Natural killer cell (primary cell): ENCODE data around the gene TSPAN1. TPM values are rescaled to one million over a fixed set of nuclear protein-coding genes. Genes with fewer than 3 reads are reported as not detected.

Experiments
- ATAC-seq, 3 donors: fragments of 150-1000 bp in 2 of 3; fragments of 200-7000 bp in 1 of 3; cut with Tn5 transposase; 1 replicate in 1 of 3; 2 replicates in 2 of 3; pipeline ENCODE4 v1.10.0; 2021; ENCODE audit warnings: mild to moderate bottlenecking in 2 of 3, moderate library complexity in 2 of 3
- DNase-seq, 2 donors: peaks; one replicate each; pipeline versions ENCODE4 v3.0.0 to v3.0.0-alpha.2; 2013 to 2021; ENCODE audit warnings: mixed read lengths in 1 of 2
- H3K27ac ChIP-seq: one replicate; pipeline ENCODE4 v1.5.1; 2013; ENCODE audit warnings: mild to moderate bottlenecking, low read length
- H3K27me3 ChIP-seq: one replicate; pipeline ENCODE4 v1.6.1; 2013; ENCODE audit warnings: low read length; ENCODE audit not compliant: control insufficient read depth, insufficient read depth
- H3K36me3 ChIP-seq: one replicate; pipeline ENCODE4 v1.6.1; 2013; ENCODE audit warnings: low read length; ENCODE audit not compliant: control insufficient read depth, insufficient read depth
- H3K4me1 ChIP-seq: one replicate; pipeline ENCODE4 v1.6.1; 2013; ENCODE audit warnings: low read length; ENCODE audit not compliant: control insufficient read depth, insufficient read depth
- H3K4me3 ChIP-seq: one replicate; pipeline ENCODE4 v1.5.1; 2013; ENCODE audit warnings: low read length
- H3K9me3 ChIP-seq: one replicate; pipeline ENCODE4 v1.6.1; 2013; ENCODE audit warnings: low read length; ENCODE audit not compliant: control insufficient read depth, insufficient read depth
- H3K27ac Mint-ChIP-seq, 2 donors: one replicate each; pipeline ENCODE4 v1.8.0; 2022; ENCODE audit warnings: mild to moderate bottlenecking in 2 of 2, mixed read lengths in 2 of 2, moderate library complexity in 1 of 2
- H3K27me3 Mint-ChIP-seq, 2 donors: one replicate each; pipeline ENCODE4 v1.8.0; 2022; ENCODE audit warnings: low read depth in 2 of 2, mixed read lengths in 2 of 2
- H3K36me3 Mint-ChIP-seq: one replicate; pipeline ENCODE4 v1.8.0; 2022; ENCODE audit warnings: mixed read lengths
- H3K4me1 Mint-ChIP-seq, 2 donors: one replicate each; pipeline ENCODE4 v1.8.0; 2022; ENCODE audit warnings: mixed read lengths in 2 of 2
- H3K4me3 Mint-ChIP-seq: one replicate; pipeline ENCODE4 v1.8.0; 2022; ENCODE audit warnings: mild to moderate bottlenecking, moderate library complexity, mixed read lengths
- H3K9me3 Mint-ChIP-seq, 2 donors: one replicate each; pipeline ENCODE4 v1.8.0; 2022; ENCODE audit warnings: mixed read lengths in 2 of 2
- CTCF ChIP-seq: fragments of 200-600 bp; IDR thresholded peaks from one replicate; pipeline ENCODE4 v1.8.0; 2022; ENCODE audit warnings: antibody characterized with exemption
- WGBS: methylation state at CpG from one replicate; pipeline ENCODE4 v1.1.7; 2013; ENCODE audit warnings: missing lambda C conversion rate; ENCODE audit not compliant: insufficient coverage; 5-methylcytosine and 5-hydroxymethylcytosine counted together
- intact Hi-C: fragments of 100-400 bp; cut with micrococcal nuclease; formaldehyde crosslinking; loops from one replicate; pipeline ENCODE4 v1.14.2; 2022
- total RNA-seq, 4 donors: library from RNA; stranded (reverse); fragments of 120-200 nt in 1 of 4; gene quantifications; one replicate each; pipeline versions ENCODE4 v1.2.3 to v1.2.4, GENCODE V29; 2013 to 2022

Gene TSPAN1
- total RNA-seq, 3 donors from 2014 or later (not counting 1 experiment from before 2014, with no cell fraction given) = not detected

- peaks cover 0 to 15% of the 10 kb centered on the region in 2 donors for H3K4me1 Mint-ChIP-seq
- ATAC-seq (no peak), DNase-seq (no peak)
- H3K27ac Mint-ChIP-seq = no peak overlapping the region
- intact Hi-C loops = no loop called here
- TF ChIP-seq CTCF = no peak
- no peaks in the 10 kb centered on the region for H3K9me3 ChIP-seq
- no peaks in the 10 kb centered on the region for H3K36me3 Mint-ChIP-seq
- H3K4me1 ChIP-seq = peaks cover 20% of the 10 kb centered on the region
- no peak overlapping the region for H3K4me3 Mint-ChIP-seq
- no peak overlapping the region for H3K27ac ChIP-seq
- peaks cover 52% of the 10 kb centered on the region for H3K36me3 ChIP-seq
- H3K4me3 ChIP-seq = no peak overlapping the region
- WGBS = 97% methylated on average over 9 of the region's 9 CpGs
- H3K27me3 ChIP-seq = no peaks in the 10 kb centered on the region
- no peaks in the 10 kb centered on the region for H3K9me3 Mint-ChIP-seq
- H3K27me3 Mint-ChIP-seq = no peaks in the 10 kb centered on the region
Observed at GRCh38 chr1:46193984-46194570, 19.2 kb downstream of the TSPAN1 start.

DNA sequence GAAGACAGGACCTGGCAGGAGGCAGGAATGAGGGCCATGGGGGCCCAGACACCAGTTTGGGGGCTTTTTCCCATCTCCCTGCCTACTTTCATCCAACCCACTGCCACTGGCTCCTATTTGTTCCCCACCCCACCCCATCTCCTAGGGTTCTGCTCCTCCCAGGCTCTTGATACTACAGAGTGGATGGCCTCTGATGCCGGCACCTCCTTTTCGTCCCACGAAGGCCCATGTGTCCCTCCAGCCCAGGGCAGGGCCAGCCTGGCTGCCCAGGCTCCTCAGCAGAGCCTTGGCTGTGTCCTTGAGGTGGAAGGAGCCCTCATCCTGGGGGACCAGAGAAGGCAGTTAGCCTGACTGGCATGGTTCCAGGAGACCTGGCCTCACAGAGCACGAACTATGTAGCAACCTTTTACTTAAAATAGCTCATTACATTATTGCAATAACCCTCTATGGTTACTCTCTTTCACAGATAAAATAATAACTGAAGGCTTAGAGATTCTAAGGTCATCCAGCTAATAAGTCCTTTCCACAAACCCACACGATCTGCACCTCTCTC, 19.8 kb downstream of the TSPAN1 start:
- no peak overlapping the region for H3K4me3 Mint-ChIP-seq
- peaks cover 21% of the 10 kb centered on the region for H3K4me1 ChIP-seq
- H3K27me3 Mint-ChIP-seq = no peaks in the 10 kb centered on the region
- WGBS = 88% methylated on average over 5 of the region's 5 CpGs
- H3K4me1 Mint-ChIP-seq = peaks cover 0 to 15% of the 10 kb centered on the region in 2 donors
- H3K27me3 ChIP-seq = no peaks in the 10 kb centered on the region
- no peak overlapping the region for H3K4me3 ChIP-seq
- no peaks in the 10 kb centered on the region for H3K36me3 Mint-ChIP-seq
- no peak for ATAC-seq
- no peak for TF ChIP-seq CTCF
- no peak for DNase-seq
- no peak overlapping the region for H3K27ac ChIP-seq
- H3K9me3 Mint-ChIP-seq = no peaks in the 10 kb centered on the region
- no peak overlapping the region for H3K27ac Mint-ChIP-seq
- intact Hi-C loops = no loop called here
- H3K9me3 ChIP-seq = no peaks in the 10 kb centered on the region
- peaks cover 49% of the 10 kb centered on the region for H3K36me3 ChIP-seq

DNA sequence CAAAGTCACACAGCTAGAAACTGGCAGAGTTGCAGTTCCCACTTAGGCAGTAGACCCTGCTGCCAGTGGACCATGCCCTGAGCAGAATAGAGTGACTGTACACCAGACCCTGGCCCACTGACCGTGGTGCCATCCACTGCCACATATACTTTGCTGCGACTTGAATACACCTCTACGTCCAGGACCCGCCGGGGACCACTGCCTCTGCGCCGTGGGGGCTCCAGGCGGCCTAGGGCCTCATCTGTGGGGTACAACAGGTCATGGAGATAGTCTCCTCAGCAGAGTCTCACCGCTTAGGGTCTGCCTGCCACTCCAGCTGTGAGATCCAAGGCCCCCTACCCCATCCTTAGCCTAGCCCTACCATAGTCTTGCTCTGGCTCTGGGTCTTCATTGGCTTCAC, 21.7 kb downstream of the TSPAN1 start:
- H3K27ac Mint-ChIP-seq = no peak overlapping the region
- DNase-seq = no peak
- no peaks in the 10 kb centered on the region for H3K36me3 Mint-ChIP-seq
- Histone ChIP-seq H3K36me3 (peaks cover 38% of the 10 kb centered on the region), H3K4me3 (no peak overlapping the region), H3K27ac (no peak overlapping the region), H3K27me3 (no peaks in the 10 kb centered on the region), H3K4me1 (peaks cover 21% of the 10 kb centered on the region), H3K9me3 (no peaks in the 10 kb centered on the region)
- no peaks in the 10 kb centered on the region for H3K9me3 Mint-ChIP-seq
- no peak for ATAC-seq
- peaks cover 0 to 15% of the 10 kb centered on the region in 2 donors for H3K4me1 Mint-ChIP-seq
- TF ChIP-seq CTCF = no peak
- H3K27me3 Mint-ChIP-seq = no peaks in the 10 kb centered on the region
- WGBS = 96% methylated on average over 9 of the region's 9 CpGs
- H3K4me3 Mint-ChIP-seq = peak overlapping the region; percentile 10
- intact Hi-C loops = no loop called here

- no peaks in the 10 kb centered on the region for H3K9me3 ChIP-seq
- Mint-ChIP-seq H3K4me1 (peaks cover under 1 to 15% of the 10 kb centered on the region in 2 donors), H3K4me3 (peak overlapping the region; percentile 73), H3K36me3 (no peaks in the 10 kb centered on the region), H3K9me3 (no peaks in the 10 kb centered on the region), H3K27ac (peak overlapping the region in 1 of 2 donors; percentile 56), H3K27me3 (peaks cover 0 to under 1% of the 10 kb centered on the region in 2 donors)
- H3K27ac ChIP-seq = peak overlapping the region; percentile 54
- H3K4me3 ChIP-seq = peak overlapping the region; percentile 75
- DNase-seq (no peak), ATAC-seq (no peak)
- intact Hi-C loops = no loop called here
- peaks cover 21% of the 10 kb centered on the region for H3K4me1 ChIP-seq
- peaks cover 29% of the 10 kb centered on the region for H3K36me3 ChIP-seq
- no peaks in the 10 kb centered on the region for H3K27me3 ChIP-seq
- 87% methylated on average over 9 of the region's 9 CpGs for WGBS
- no peak for TF ChIP-seq CTCF
Observed at GRCh38 chr1:46197560-46197963, 22.7 kb downstream of the TSPAN1 start.
